H1 (cell line): ENCODE results near the gene LARP4B. TPM values are rescaled to one million over a fixed set of nuclear protein-coding genes. Genes with fewer than 3 reads are reported as not detected.

Experiments
- ATF2 ChIP-seq: IDR thresholded peaks from 2 replicates; pipeline ENCODE4 v1.6.1; 2012; ENCODE audit warnings: low read length, inconsistent platforms
- CHD2 ChIP-seq: IDR thresholded peaks from 2 replicates; pipeline ENCODE4 v1.6.1; 2012; ENCODE audit warnings: low read length, improper control_type of control experiment
- EGR1 ChIP-seq: IDR thresholded peaks from 2 replicates; pipeline ENCODE4 v1.6.1; 2011; ENCODE audit warnings: low read depth, low read length, borderline replicate concordance
- polyA plus RNA-seq, 7 experiments: library from polyadenylated mRNA; depleted of rRNA in 3 of 7; stranded (reverse) in 5 of 7; unstranded in 2 of 7; fragments of >200 nt in 5 of 7; fragments of 200-250 nt in 2 of 7; gene quantifications; 1 replicate in 5 of 7; 2 replicates in 1 of 7; 4 replicates in 1 of 7; pipeline versions ENCODE4 v1.2.1 to v1.2.3, GENCODE V29; 2011 to 2013; ENCODE audit warnings: missing spikeins in 2 of 7, mixed read lengths in 2 of 7
- total RNA-seq: library from RNA; stranded (reverse); fragmentation: NEBNext Ultra II Directional; extraction: Animal tissue kit (Norgen Biotek cat#: 25700); gene quantifications from 2 replicates; pipeline ENCODE4 v1.2.1, GENCODE V29; 2021
- TF ChIP-seq, protein P1 (sequence below): fragments of 300-600 bp; sonication (generic); IDR thresholded peaks from 2 replicates; pipeline ENCODE4 v1.7.1; 2012; ENCODE audit warnings: low read length, moderate library complexity, mild to moderate bottlenecking, inconsistent platforms; ENCODE audit not compliant: insufficient replicate concordance

The LARP4B gene
- total and polyA plus RNA-seq, 2 of the 8 experiments (the other 6 are each of a cell fraction or from before 2014, with no cell fraction given) = 20.1 to 78.6 TPM

DNA sequence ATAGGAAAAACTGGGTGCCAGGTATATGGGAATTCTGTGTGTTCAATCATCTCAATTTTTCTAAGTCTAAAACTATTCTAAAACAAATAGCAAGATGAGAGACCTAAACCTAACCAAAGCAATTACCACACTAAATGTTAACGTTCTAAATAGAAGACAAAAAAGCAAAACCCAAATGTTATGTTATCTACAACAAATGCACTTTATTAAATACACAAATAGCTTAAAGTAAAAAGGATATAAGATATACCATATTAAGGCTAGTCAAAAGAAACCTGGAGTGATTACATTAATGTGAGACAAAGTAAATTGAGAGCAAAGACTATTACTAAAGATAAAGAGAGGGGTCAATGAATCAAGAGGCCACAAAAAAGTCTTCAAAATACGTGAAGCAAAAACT, 81.4 kb downstream of the LARP4B start (continued):
- TF ChIP-seq, protein P1, sequence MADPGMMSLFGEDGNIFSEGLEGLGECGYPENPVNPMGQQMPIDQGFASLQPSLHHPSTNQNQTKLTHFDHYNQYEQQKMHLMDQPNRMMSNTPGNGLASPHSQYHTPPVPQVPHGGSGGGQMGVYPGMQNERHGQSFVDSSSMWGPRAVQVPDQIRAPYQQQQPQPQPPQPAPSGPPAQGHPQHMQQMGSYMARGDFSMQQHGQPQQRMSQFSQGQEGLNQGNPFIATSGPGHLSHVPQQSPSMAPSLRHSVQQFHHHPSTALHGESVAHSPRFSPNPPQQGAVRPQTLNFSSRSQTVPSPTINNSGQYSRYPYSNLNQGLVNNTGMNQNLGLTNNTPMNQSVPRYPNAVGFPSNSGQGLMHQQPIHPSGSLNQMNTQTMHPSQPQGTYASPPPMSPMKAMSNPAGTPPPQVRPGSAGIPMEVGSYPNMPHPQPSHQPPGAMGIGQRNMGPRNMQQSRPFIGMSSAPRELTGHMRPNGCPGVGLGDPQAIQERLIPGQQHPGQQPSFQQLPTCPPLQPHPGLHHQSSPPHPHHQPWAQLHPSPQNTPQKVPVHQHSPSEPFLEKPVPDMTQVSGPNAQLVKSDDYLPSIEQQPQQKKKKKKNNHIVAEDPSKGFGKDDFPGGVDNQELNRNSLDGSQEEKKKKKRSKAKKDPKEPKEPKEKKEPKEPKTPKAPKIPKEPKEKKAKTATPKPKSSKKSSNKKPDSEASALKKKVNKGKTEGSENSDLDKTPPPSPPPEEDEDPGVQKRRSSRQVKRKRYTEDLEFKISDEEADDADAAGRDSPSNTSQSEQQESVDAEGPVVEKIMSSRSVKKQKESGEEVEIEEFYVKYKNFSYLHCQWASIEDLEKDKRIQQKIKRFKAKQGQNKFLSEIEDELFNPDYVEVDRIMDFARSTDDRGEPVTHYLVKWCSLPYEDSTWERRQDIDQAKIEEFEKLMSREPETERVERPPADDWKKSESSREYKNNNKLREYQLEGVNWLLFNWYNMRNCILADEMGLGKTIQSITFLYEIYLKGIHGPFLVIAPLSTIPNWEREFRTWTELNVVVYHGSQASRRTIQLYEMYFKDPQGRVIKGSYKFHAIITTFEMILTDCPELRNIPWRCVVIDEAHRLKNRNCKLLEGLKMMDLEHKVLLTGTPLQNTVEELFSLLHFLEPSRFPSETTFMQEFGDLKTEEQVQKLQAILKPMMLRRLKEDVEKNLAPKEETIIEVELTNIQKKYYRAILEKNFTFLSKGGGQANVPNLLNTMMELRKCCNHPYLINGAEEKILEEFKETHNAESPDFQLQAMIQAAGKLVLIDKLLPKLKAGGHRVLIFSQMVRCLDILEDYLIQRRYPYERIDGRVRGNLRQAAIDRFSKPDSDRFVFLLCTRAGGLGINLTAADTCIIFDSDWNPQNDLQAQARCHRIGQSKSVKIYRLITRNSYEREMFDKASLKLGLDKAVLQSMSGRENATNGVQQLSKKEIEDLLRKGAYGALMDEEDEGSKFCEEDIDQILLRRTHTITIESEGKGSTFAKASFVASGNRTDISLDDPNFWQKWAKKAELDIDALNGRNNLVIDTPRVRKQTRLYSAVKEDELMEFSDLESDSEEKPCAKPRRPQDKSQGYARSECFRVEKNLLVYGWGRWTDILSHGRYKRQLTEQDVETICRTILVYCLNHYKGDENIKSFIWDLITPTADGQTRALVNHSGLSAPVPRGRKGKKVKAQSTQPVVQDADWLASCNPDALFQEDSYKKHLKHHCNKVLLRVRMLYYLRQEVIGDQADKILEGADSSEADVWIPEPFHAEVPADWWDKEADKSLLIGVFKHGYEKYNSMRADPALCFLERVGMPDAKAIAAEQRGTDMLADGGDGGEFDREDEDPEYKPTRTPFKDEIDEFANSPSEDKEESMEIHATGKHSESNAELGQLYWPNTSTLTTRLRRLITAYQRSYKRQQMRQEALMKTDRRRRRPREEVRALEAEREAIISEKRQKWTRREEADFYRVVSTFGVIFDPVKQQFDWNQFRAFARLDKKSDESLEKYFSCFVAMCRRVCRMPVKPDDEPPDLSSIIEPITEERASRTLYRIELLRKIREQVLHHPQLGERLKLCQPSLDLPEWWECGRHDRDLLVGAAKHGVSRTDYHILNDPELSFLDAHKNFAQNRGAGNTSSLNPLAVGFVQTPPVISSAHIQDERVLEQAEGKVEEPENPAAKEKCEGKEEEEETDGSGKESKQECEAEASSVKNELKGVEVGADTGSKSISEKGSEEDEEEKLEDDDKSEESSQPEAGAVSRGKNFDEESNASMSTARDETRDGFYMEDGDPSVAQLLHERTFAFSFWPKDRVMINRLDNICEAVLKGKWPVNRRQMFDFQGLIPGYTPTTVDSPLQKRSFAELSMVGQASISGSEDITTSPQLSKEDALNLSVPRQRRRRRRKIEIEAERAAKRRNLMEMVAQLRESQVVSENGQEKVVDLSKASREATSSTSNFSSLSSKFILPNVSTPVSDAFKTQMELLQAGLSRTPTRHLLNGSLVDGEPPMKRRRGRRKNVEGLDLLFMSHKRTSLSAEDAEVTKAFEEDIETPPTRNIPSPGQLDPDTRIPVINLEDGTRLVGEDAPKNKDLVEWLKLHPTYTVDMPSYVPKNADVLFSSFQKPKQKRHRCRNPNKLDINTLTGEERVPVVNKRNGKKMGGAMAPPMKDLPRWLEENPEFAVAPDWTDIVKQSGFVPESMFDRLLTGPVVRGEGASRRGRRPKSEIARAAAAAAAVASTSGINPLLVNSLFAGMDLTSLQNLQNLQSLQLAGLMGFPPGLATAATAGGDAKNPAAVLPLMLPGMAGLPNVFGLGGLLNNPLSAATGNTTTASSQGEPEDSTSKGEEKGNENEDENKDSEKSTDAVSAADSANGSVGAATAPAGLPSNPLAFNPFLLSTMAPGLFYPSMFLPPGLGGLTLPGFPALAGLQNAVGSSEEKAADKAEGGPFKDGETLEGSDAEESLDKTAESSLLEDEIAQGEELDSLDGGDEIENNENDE = no peak
- no peak for TF ChIP-seq CHD2
- TF ChIP-seq EGR1 = no peak
- TF ChIP-seq ATF2 = no peak
- TF ChIP-seq, all 59 proteins: peak for 0
